Activated naive CD8-positive, alpha-beta T cell treated with anti-CD3 and anti-CD28 coated beads, Interleukin-2, amount 10 ng/mL, durations not matched to agents 7 days and 5 days (primary cell): ENCODE data around the gene TMEM87B. TPM values are rescaled to one million over a fixed set of nuclear protein-coding genes. Genes with fewer than 3 reads are reported as not detected.
"Not testable (repeated sequence)": the region's sequence is repeated elsewhere in the genome, so short reads cannot be mapped to it uniquely, and the experiment has no call there.

Source experiments
- ATAC-seq: fragments of 150-1000 bp; cut with Tn5 transposase; one replicate; pipeline ENCODE4 v1.10.0; 2021; ENCODE audit warnings: low read depth, moderate library complexity
- POLR2A ChIA-PET: fragments of 350-600 bp; sonication (Branson Sonifier 250); formaldehyde crosslinking; loops from one replicate; lab custom pipeline; 2021; ENCODE audit warnings: antibody characterized with exemption; lab: Charles Lee
- DNase-seq: peaks from one replicate; pipeline ENCODE4 v3.0.0; 2021
- H3K27ac Mint-ChIP-seq: one replicate; pipeline ENCODE4 v1.8.0; 2022; ENCODE audit warnings: mild to moderate bottlenecking, mixed read lengths
- H3K27me3 Mint-ChIP-seq: one replicate; pipeline ENCODE4 v1.8.0; 2022; ENCODE audit warnings: mild to moderate bottlenecking, moderate library complexity, mixed read lengths
- H3K36me3 Mint-ChIP-seq: one replicate; pipeline ENCODE4 v1.8.0; 2021; ENCODE audit warnings: mild to moderate bottlenecking, mixed read lengths
- H3K4me1 Mint-ChIP-seq: one replicate; pipeline ENCODE4 v1.8.0; 2021; ENCODE audit warnings: mixed read lengths
- H3K4me3 Mint-ChIP-seq: one replicate; pipeline ENCODE4 v1.8.0; 2022; ENCODE audit warnings: mild to moderate bottlenecking, moderate library complexity, mixed read lengths
- H3K9me3 Mint-ChIP-seq: one replicate; pipeline ENCODE4 v1.8.0; 2021; ENCODE audit warnings: mixed read lengths
- total RNA-seq, 2 experiments: library from RNA; stranded (reverse); gene quantifications; one replicate each; pipeline ENCODE4 v1.2.3, GENCODE V29; 2021

Gene TMEM87B
- total RNA-seq, 2 experiments from 2014 or later = 20.1 to 24.2 TPM

GRCh38 chr2:112089375-112089774 lies 34.3 kb downstream of the TMEM87B start:
- POLR2A ChIA-PET = no interaction called here
- peaks cover 21% of the 10 kb centered on the region for H3K4me1 Mint-ChIP-seq
- H3K27ac Mint-ChIP-seq = no peak overlapping the region
- no peaks in the 10 kb centered on the region for H3K9me3 Mint-ChIP-seq
- no peak overlapping the region for H3K4me3 Mint-ChIP-seq
- H3K36me3 Mint-ChIP-seq = peaks cover 62% of the 10 kb centered on the region
- DNase-seq = no peak
- H3K27me3 Mint-ChIP-seq = no peaks in the 10 kb centered on the region
- ATAC-seq = no peak

- Mint-ChIP-seq H3K27ac (peak overlapping the region; percentile 0), H3K36me3 (peaks cover 51% of the 10 kb centered on the region), H3K4me3 (no peak overlapping the region), H3K4me1 (peaks cover 26% of the 10 kb centered on the region), H3K9me3 (no peaks in the 10 kb centered on the region), H3K27me3 (no peaks in the 10 kb centered on the region)
- no peak for ATAC-seq
- no peak for DNase-seq
- POLR2A ChIA-PET = no interaction called here
Observed at GRCh38 chr2:112092286-112093041, 37.4 kb downstream of the TMEM87B start.

- Mint-ChIP-seq H3K36me3 (peaks cover 54% of the 10 kb centered on the region), H3K9me3 (no peaks in the 10 kb centered on the region), H3K4me3 (no peak overlapping the region), H3K27ac (no peak overlapping the region), H3K4me1 (peaks cover 28% of the 10 kb centered on the region), H3K27me3 (no peaks in the 10 kb centered on the region)
- DNase-seq (no peak), ATAC-seq (no peak)
- POLR2A ChIA-PET = no interaction called here
Observed at GRCh38 chr2:112093216-112093615, 38.1 kb downstream of the TMEM87B start.

GRCh38 chr2:112095681-112096080 lies 40.6 kb downstream of the TMEM87B start:
- H3K9me3 Mint-ChIP-seq = no peaks in the 10 kb centered on the region
- peaks cover 44% of the 10 kb centered on the region for H3K36me3 Mint-ChIP-seq
- no peak overlapping the region for H3K27ac Mint-ChIP-seq
- no peaks in the 10 kb centered on the region for H3K27me3 Mint-ChIP-seq
- DNase-seq (no peak), ATAC-seq (no peak)
- H3K4me3 Mint-ChIP-seq = no peak overlapping the region
- POLR2A ChIA-PET = interaction anchor here (1.9 kb wide), 1 partner anchor 41 kb away, joined by 5 read pairs; the partner anchor contains the start of gene TMEM87B
- H3K4me1 Mint-ChIP-seq = peaks cover 28% of the 10 kb centered on the region

- DNase-seq (no peak), ATAC-seq (no peak)
- Mint-ChIP-seq H3K36me3 (peaks cover 42% of the 10 kb centered on the region), H3K27ac (no peak overlapping the region), H3K9me3 (no peaks in the 10 kb centered on the region), H3K4me1 (peaks cover 28% of the 10 kb centered on the region), H3K27me3 (no peaks in the 10 kb centered on the region), H3K4me3 (no peak overlapping the region)
- POLR2A ChIA-PET = interaction anchor here (1.9 kb wide), 1 partner anchor 41 kb away, joined by 5 read pairs; the partner anchor contains the start of gene TMEM87B
Observed at GRCh38 chr2:112096098-112096497, 41.0 kb downstream of the TMEM87B start.

- H3K27ac Mint-ChIP-seq = no peak overlapping the region
- peaks cover 11% of the 10 kb centered on the region for H3K9me3 Mint-ChIP-seq
Observed at GRCh38 chr2:112108178-112108832, 53.2 kb downstream of the TMEM87B start.

GRCh38 chr2:112109278-112109677 lies 54.2 kb downstream of the TMEM87B start:
- Mint-ChIP-seq H3K27me3 (no peaks in the 10 kb centered on the region), H3K36me3 (peaks cover 65% of the 10 kb centered on the region), H3K9me3 (peaks cover 11% of the 10 kb centered on the region), H3K27ac (no peak overlapping the region), H3K4me3 (no peak overlapping the region), H3K4me1 (peaks cover 2% of the 10 kb centered on the region)
- no peak for ATAC-seq
- DNase-seq = no peak
- POLR2A ChIA-PET = no interaction called here

More at GRCh38 chr2:112108178-112108832, 53.2 kb downstream of the TMEM87B start:
- DNase-seq (no peak), ATAC-seq (no peak)
- Mint-ChIP-seq H3K36me3 (peaks cover 67% of the 10 kb centered on the region), H3K4me1 (peaks cover 2% of the 10 kb centered on the region), H3K27me3 (no peaks in the 10 kb centered on the region), H3K4me3 (no peak overlapping the region)
- POLR2A ChIA-PET = no interaction called here

- DNase-seq (no peak), ATAC-seq (no peak)
- Mint-ChIP-seq H3K4me3 (no peak overlapping the region), H3K27ac (no peak overlapping the region), H3K4me1 (peaks cover 2% of the 10 kb centered on the region), H3K27me3 (no peaks in the 10 kb centered on the region), H3K9me3 (peaks cover 11% of the 10 kb centered on the region), H3K36me3 (peaks cover 64% of the 10 kb centered on the region)
- POLR2A ChIA-PET = no interaction called here
Observed at GRCh38 chr2:112110966-112111365, 55.9 kb downstream of the TMEM87B start.

GRCh38 chr2:112113354-112113753 lies 58.3 kb downstream of the TMEM87B start:
- ATAC-seq, H3K4me3 Mint-ChIP-seq, H3K4me1 Mint-ChIP-seq, H3K27ac Mint-ChIP-seq, DNase-seq, H3K27me3 Mint-ChIP-seq, POLR2A ChIA-PET: not testable (repeated sequence)
- Mint-ChIP-seq H3K36me3 (peaks cover 46% of the 10 kb centered on the region), H3K9me3 (peaks cover 11% of the 10 kb centered on the region)

- Mint-ChIP-seq H3K9me3 (no peaks in the 10 kb centered on the region), H3K4me3 (no peak overlapping the region), H3K4me1 (no peaks in the 10 kb centered on the region), H3K27me3 (no peaks in the 10 kb centered on the region), H3K36me3 (peaks cover 11% of the 10 kb centered on the region), H3K27ac (no peak overlapping the region)
- POLR2A ChIA-PET = no interaction called here
- DNase-seq (no peak), ATAC-seq (no peak)
Observed at GRCh38 chr2:112118148-112118547, 63.1 kb downstream of the TMEM87B start.

GRCh38 chr2:112121682-112122254 lies 66.7 kb downstream of the TMEM87B start:
- peaks cover 2% of the 10 kb centered on the region for H3K27me3 Mint-ChIP-seq
- no peaks in the 10 kb centered on the region for H3K4me1 Mint-ChIP-seq
- DNase-seq (no peak), ATAC-seq (no peak)
- H3K36me3 Mint-ChIP-seq = peaks cover 27% of the 10 kb centered on the region
- no peak overlapping the region for H3K4me3 Mint-ChIP-seq
- POLR2A ChIA-PET = no interaction called here
- H3K27ac Mint-ChIP-seq = no peak overlapping the region
- H3K9me3 Mint-ChIP-seq = peaks cover 8% of the 10 kb centered on the region

GRCh38 chr2:112129060-112129459 lies 74.0 kb downstream of the TMEM87B start:
- ATAC-seq = no peak
- POLR2A ChIA-PET = no interaction called here
- Mint-ChIP-seq H3K36me3 (peaks cover 16% of the 10 kb centered on the region), H3K4me1 (peaks cover 6% of the 10 kb centered on the region), H3K27me3 (peaks cover 2% of the 10 kb centered on the region), H3K4me3 (no peak overlapping the region), H3K27ac (no peak overlapping the region), H3K9me3 (peaks cover 14% of the 10 kb centered on the region)
- no peak for DNase-seq

GRCh38 chr2:112133344-112133743 lies 78.3 kb downstream of the TMEM87B start:
- H3K4me1 Mint-ChIP-seq = peaks cover 12% of the 10 kb centered on the region
- no peak overlapping the region for H3K27ac Mint-ChIP-seq
- peaks cover 21% of the 10 kb centered on the region for H3K27me3 Mint-ChIP-seq
- H3K36me3 Mint-ChIP-seq = peaks cover 5% of the 10 kb centered on the region
- H3K9me3 Mint-ChIP-seq = peaks cover 5% of the 10 kb centered on the region
- POLR2A ChIA-PET = no interaction called here
- H3K4me3 Mint-ChIP-seq = no peak overlapping the region
- no peak for DNase-seq
- no peak for ATAC-seq
